T-cell (primary cell): Measurements from ENCODE around the gene GTF3A. TPM values are rescaled to one million over a fixed set of nuclear protein-coding genes. Genes with fewer than 3 reads are reported as not detected.

ENCODE experiments used
- ATAC-seq, 4 experiments: fragments of 200-7000 bp in 3 of 4; fragments of 150-1000 bp in 1 of 4; cut with Tn5 transposase; replicated peaks in 1 of 4; 1 replicate in 3 of 4; 2 replicates in 1 of 4; pipeline ENCODE4 v1.10.0; 2021; ENCODE audit warnings: moderate library complexity in 3 of 4, mild to moderate bottlenecking in 2 of 4, moderate number of reproducible peaks in 1 of 4
- CTCF ChIA-PET, 2 donors: fragments of 300-600 bp; sonication (Branson Sonifier 250); formaldehyde crosslinking; loops; one replicate each; lab custom pipeline; 2022; ENCODE audit warnings: antibody characterized with exemption in 2 of 2; lab: Charles Lee
- POLR2A ChIA-PET, 2 donors: fragments of 300-600 bp; sonication (Branson Sonifier 250); formaldehyde crosslinking; loops; one replicate each; lab custom pipeline; 2022; ENCODE audit warnings: antibody characterized with exemption in 2 of 2; lab: Charles Lee
- DNase-seq, 35 experiments: peaks; one replicate each; pipeline versions ENCODE4 v3.0.0 to v3.0.0-alpha.2; 2013 to 2023
- H3K27ac ChIP-seq: one replicate; pipeline ENCODE4 v1.5.1; 2013; ENCODE audit warnings: low read length
- H3K27me3 ChIP-seq, 2 experiments: replicated peaks in 1 of 2; 1 replicate in 1 of 2; 2 replicates in 1 of 2; pipeline versions ENCODE4 v1.6.1 to v1.7.0; 2013; ENCODE audit warnings: low read length in 1 of 2, mixed read lengths in 1 of 2; ENCODE audit not compliant: control insufficient read depth in 2 of 2, insufficient read depth in 2 of 2; ENCODE audit errors: extremely low read depth in 1 of 2
- H3K36me3 ChIP-seq, 2 donors: 1 replicate in 1 of 2; 2 replicates in 1 of 2; pipeline versions ENCODE4 v1.6.1 to v1.7.0; 2013; ENCODE audit warnings: low read length in 1 of 2; ENCODE audit not compliant: control insufficient read depth in 2 of 2, insufficient read depth in 1 of 2; ENCODE audit errors: extremely low read depth in 1 of 2
- H3K4me1 ChIP-seq, 2 experiments: 1 replicate in 1 of 2; 2 replicates in 1 of 2; pipeline versions ENCODE4 v1.6.1 to v1.7.0; 2013; ENCODE audit warnings: low read length in 2 of 2, mixed read lengths in 1 of 2; ENCODE audit not compliant: insufficient read depth in 2 of 2, control insufficient read depth in 1 of 2; ENCODE audit errors: extremely low read depth in 1 of 2
- H3K4me3 ChIP-seq, 2 donors: 1 replicate in 1 of 2; 2 replicates in 1 of 2; pipeline versions ENCODE4 v1.5.1 to v1.7.0; 2013; ENCODE audit warnings: mild to moderate bottlenecking in 2 of 2, low read length in 1 of 2, moderate library complexity in 1 of 2; ENCODE audit not compliant: control insufficient read depth in 1 of 2; ENCODE audit errors: extremely low read depth in 1 of 2
- H3K9me3 ChIP-seq: 2 replicates; pipeline ENCODE4 v1.7.0; 2013
- H3K27ac Mint-ChIP-seq, 2 donors: one replicate each; pipeline ENCODE4 v1.8.0; 2020 to 2021; ENCODE audit warnings: mild to moderate bottlenecking in 2 of 2, mixed read lengths in 2 of 2
- H3K27me3 Mint-ChIP-seq, 2 donors: one replicate each; pipeline ENCODE4 v1.8.0; 2021 to 2022; ENCODE audit warnings: mixed read lengths in 2 of 2
- H3K36me3 Mint-ChIP-seq: one replicate; pipeline ENCODE4 v1.8.0; 2021; ENCODE audit warnings: mixed read lengths
- H3K4me1 Mint-ChIP-seq, 3 donors: one replicate each; pipeline ENCODE4 v1.8.0; 2020 to 2022; ENCODE audit warnings: mixed read lengths in 3 of 3, mild to moderate bottlenecking in 1 of 3
- H3K4me3 Mint-ChIP-seq, 3 donors: one replicate each; pipeline ENCODE4 v1.8.0; 2020 to 2022; ENCODE audit warnings: mild to moderate bottlenecking in 3 of 3, mixed read lengths in 3 of 3, moderate library complexity in 3 of 3
- H3K9me3 Mint-ChIP-seq, 3 donors: one replicate each; pipeline ENCODE4 v1.8.0; 2020 to 2022; ENCODE audit warnings: mixed read lengths in 3 of 3
- WGBS: methylation state at CpG from one replicate; pipeline ENCODE4 v1.1.5; 2013; ENCODE audit warnings: missing lambda C conversion rate; ENCODE audit not compliant: insufficient coverage; 5-methylcytosine and 5-hydroxymethylcytosine counted together
- total RNA-seq, 35 experiments: library from RNA in 6 of 35; stranded (reverse) in 6 of 35; fragments of 120-200 nt in 1 of 35; gene quantifications; one replicate each; pipeline versions ENCODE4 v1.2.1 to v1.2.4 and lab custom pipeline; 2013 to 2026

Gene GTF3A
- total RNA-seq, 5 donors from 2014 or later (not counting 1 experiment from before 2014, with no cell fraction given): 144 to 266 (median 229) TPM

DNA sequence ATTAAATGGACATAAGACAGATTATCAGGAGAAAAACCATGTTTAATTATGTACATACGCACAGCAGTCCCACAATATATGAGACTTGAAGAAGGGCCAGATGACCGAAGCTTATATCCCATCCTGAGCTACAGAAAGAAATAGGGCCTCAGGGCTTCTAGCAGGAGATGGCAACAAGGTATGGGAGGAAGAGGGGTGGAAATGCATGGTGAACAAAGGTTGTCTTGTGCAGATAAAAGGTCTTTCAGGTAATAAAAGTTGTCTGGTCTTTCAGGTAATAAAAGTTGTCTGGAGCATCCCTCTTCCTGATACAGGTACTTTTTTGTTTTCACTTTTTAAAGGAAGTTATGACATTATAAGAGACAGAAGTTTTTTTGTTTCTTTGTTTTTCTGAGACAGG, 15.4 kb upstream of the GTF3A start:
- ChIA-PET CTCF (interaction anchor here (0.5 to 1.6 kb wide), 4 partner anchors 16 to 418 kb away, joined by 3 to 4 read pairs (median 4); no protein-coding TSS in a partner anchor), POLR2A (no interaction called here)
- DNase-seq: no peak
- H3K36me3 ChIP-seq: no peaks in the 10 kb centered on the region
- no peak overlapping the region for H3K27ac ChIP-seq
- no peak overlapping the region for H3K4me3 ChIP-seq
- ATAC-seq: no peak
- peaks cover 0 to 3% of the 10 kb centered on the region in 2 experiments for H3K4me1 ChIP-seq
- Mint-ChIP-seq H3K4me3 (no peak overlapping the region), H3K9me3 (no peaks in the 10 kb centered on the region), H3K27me3 (peaks cover 12 to 21% of the 10 kb centered on the region in 2 donors), H3K36me3 (no peaks in the 10 kb centered on the region), H3K4me1 (peaks cover 0 to 4% (median 4%) of the 10 kb centered on the region in 3 donors), H3K27ac (no peak overlapping the region)
- WGBS: no CpG with 5 or more reads among the region's 2 CpGs
- peaks cover 0 to 15% of the 10 kb centered on the region in 2 experiments for H3K27me3 ChIP-seq
- no peaks in the 10 kb centered on the region for H3K9me3 ChIP-seq

DNA sequence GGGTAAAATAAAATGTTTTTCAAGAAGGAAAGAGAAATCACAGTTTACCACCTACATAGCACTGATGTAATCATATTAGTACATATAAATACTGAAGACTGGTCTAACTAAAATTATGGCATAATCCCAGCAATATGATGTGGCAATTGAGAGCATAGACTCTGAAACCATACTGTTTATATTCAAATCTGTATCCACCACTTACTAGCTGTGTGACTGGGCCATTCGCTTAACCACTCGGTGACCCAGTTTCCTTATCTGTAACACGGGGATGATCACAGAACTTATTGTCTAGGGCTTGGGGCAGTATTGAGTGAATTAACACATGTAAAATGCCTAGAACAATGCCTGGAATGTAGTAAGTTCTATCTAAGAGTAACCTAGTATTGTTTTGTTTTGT, 13.1 kb upstream of the GTF3A start:
- H3K4me1 Mint-ChIP-seq: peaks cover 0 to 3% (median 3%) of the 10 kb centered on the region in 3 donors
- Histone ChIP-seq H3K27me3 (peaks cover 0 to 15% of the 10 kb centered on the region in 2 experiments), H3K9me3 (no peaks in the 10 kb centered on the region), H3K36me3 (no peaks in the 10 kb centered on the region), H3K4me1 (peaks cover 0 to 3% of the 10 kb centered on the region in 2 experiments), H3K27ac (no peak overlapping the region), H3K4me3 (no peak overlapping the region)
- no CpG with 5 or more reads among the region's 3 CpGs for WGBS
- POLR2A ChIA-PET: no interaction called here
- CTCF ChIA-PET: interaction anchor here in 1 of 2 donors (1.2 kb wide), 1 partner anchor 15 kb away, joined by 4 read pairs; no protein-coding TSS in a partner anchor
- H3K27ac Mint-ChIP-seq: no peak overlapping the region
- no peak for DNase-seq
- H3K4me3 Mint-ChIP-seq: no peak overlapping the region
- no peak for ATAC-seq
- H3K27me3 Mint-ChIP-seq: peaks cover 12 to 25% of the 10 kb centered on the region in 2 donors
- H3K36me3 Mint-ChIP-seq: no peaks in the 10 kb centered on the region
- H3K9me3 Mint-ChIP-seq: no peaks in the 10 kb centered on the region

DNA sequence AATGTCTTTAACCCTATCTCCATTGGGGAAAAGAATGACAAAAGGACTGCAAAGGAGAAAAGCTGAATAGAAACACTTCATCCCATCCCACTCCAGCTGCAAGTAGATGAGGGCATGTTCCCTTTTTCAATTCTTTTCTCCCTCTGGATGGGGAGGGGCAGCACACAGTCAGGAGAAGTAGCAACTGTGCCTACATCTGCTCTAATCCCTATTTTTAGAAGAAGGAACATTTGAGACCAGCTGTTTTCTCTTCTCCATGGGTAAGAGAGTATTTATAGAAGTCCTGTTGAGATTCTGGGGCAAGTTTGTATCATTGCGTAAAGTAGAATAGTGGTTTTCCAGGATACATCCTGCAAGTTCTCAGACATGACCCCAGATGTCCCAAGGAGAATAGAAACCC, 9.3 kb upstream of the GTF3A start:
- Histone ChIP-seq H3K9me3 (no peaks in the 10 kb centered on the region), H3K27me3 (peaks cover 0 to 3% of the 10 kb centered on the region in 2 experiments), H3K36me3 (no peaks in the 10 kb centered on the region), H3K27ac (no peak overlapping the region), H3K4me1 (no peaks in the 10 kb centered on the region), H3K4me3 (no peak overlapping the region)
- no peak overlapping the region for H3K4me3 Mint-ChIP-seq
- H3K36me3 Mint-ChIP-seq: no peaks in the 10 kb centered on the region
- ChIA-PET POLR2A (no interaction called here), CTCF (interaction anchor here in 1 of 2 donors (0.9 kb wide), 1 partner anchor 12 kb away, joined by 3 read pairs; no protein-coding TSS in a partner anchor)
- peaks cover 5 to 9% of the 10 kb centered on the region in 2 donors for H3K27me3 Mint-ChIP-seq
- no peak overlapping the region for H3K27ac Mint-ChIP-seq
- no peak for ATAC-seq
- no CpG with 5 or more reads among the region's 1 CpG for WGBS
- no peaks in the 10 kb centered on the region for H3K4me1 Mint-ChIP-seq
- H3K9me3 Mint-ChIP-seq: no peaks in the 10 kb centered on the region
- DNase-seq: no peak

DNA sequence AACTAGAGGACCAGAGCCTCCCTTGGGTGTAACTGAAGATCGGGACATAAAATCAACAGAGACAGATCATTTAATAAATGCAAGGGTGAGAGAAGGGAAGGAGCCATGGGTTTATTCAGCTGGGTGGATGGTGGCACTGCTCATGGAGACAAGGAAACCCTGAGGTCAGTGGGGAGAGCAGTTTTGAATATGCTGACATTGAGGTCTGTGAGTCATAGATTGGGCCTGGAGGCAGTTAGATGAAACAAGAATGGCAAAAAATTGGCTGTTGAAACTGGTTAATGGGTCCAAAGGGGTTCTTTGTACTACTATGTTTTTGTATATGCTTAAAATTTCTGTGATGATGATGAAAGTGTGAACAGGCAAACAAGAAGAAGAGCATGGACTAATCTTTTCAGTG, 5.1 kb upstream of the GTF3A start:
- H3K9me3 Mint-ChIP-seq: no peaks in the 10 kb centered on the region
- ChIA-PET CTCF (no interaction called here), POLR2A (no interaction called here)
- peaks cover 5 to 6% of the 10 kb centered on the region in 2 experiments for H3K4me1 ChIP-seq
- WGBS: no CpG with 5 or more reads among the region's 1 CpG
- H3K27ac Mint-ChIP-seq: no peak overlapping the region
- DNase-seq (no peak), ATAC-seq (no peak)
- no peaks in the 10 kb centered on the region for H3K36me3 ChIP-seq
- H3K9me3 ChIP-seq: no peaks in the 10 kb centered on the region
- H3K4me3 ChIP-seq: no peak overlapping the region
- no peaks in the 10 kb centered on the region for H3K27me3 ChIP-seq
- no peak overlapping the region for H3K4me3 Mint-ChIP-seq
- no peak overlapping the region for H3K27ac ChIP-seq
- H3K36me3 Mint-ChIP-seq: no peaks in the 10 kb centered on the region
- H3K27me3 Mint-ChIP-seq: peaks cover 0 to 2% of the 10 kb centered on the region in 2 donors
- H3K4me1 Mint-ChIP-seq: peaks cover 5 to 9% (median 8%) of the 10 kb centered on the region in 3 donors

DNA sequence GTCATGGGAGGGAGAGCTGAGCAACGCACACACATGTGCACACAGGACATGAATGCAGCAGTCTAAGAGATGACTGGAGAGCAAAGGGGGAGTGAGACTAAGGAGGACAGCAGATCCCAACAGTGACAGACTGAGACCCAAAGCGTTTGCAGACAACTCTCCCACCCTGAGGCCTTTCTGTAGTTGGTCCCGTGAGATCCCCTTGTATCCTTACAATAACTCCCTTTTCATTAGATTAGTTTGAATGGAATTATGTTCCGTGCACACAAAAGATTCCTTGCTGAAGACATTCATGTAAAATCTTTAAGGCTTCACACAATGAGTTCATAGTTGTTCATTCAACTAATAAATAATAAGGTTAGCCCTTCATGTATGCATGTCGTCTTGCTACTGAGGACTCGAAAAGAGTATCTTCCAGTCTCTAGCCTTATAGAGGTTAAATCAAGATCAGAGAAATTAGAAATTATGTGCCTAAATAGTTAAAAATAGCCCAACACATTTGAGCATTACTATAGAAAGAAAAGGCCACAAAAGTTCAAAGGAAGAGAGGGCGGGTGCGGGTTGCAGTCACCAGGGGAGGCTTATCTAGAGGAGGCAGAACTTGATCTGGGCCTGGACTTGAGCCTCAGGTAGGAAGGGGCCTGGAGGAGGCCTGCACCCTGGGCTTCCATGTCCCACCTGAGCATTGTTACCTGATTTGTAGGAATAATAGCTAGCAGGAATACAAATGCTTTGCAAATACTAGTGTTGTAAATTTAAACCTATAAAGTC, 3.1 kb upstream of the GTF3A start:
- no peak for DNase-seq
- Mint-ChIP-seq H3K36me3 (peaks cover 3% of the 10 kb centered on the region), H3K27me3 (no peaks in the 10 kb centered on the region), H3K4me1 (peaks cover 14 to 19% (median 15%) of the 10 kb centered on the region in 3 donors), H3K9me3 (no peaks in the 10 kb centered on the region), H3K4me3 (no peak overlapping the region), H3K27ac (no peak overlapping the region)
- Histone ChIP-seq H3K27me3 (no peaks in the 10 kb centered on the region), H3K4me1 (peaks cover 17 to 21% of the 10 kb centered on the region in 2 experiments), H3K27ac (no peak overlapping the region), H3K9me3 (no peaks in the 10 kb centered on the region), H3K4me3 (no peak overlapping the region), H3K36me3 (no peaks in the 10 kb centered on the region)
- ATAC-seq: no peak
- POLR2A ChIA-PET: no interaction called here
- CTCF ChIA-PET: no interaction called here
- WGBS: 100% methylated on average over 3 of the region's 8 CpGs

DNA sequence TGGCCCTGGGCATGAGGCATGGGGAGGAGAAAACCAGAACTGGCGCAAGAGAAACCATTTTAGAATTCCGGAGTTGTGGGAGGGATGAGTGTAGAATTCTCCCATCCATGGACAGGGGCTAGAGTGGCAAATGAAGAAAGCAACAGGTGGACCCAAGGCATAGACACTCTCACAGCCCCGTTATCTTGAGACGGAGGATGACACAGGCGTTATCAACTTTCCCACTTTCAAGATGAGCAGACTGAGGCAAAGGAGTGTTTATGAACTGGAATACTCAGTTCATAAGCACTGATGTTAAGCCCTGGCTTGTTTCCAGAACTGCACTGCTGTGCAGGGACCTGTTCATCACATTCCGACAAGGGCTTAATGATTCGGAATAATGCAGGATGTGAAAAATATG, 1.1 kb upstream of the GTF3A start:
- peaks cover 30 to 41% of the 10 kb centered on the region in 2 experiments for H3K4me1 ChIP-seq
- no peaks in the 10 kb centered on the region for H3K27me3 ChIP-seq
- H3K4me3 Mint-ChIP-seq: peak overlapping the region; percentile 81 to 86 (median 84)
- peak overlapping the region; percentile 90 to 93 for H3K27ac Mint-ChIP-seq
- peaks cover 4 to 7% of the 10 kb centered on the region in 2 donors for H3K36me3 ChIP-seq
- ChIA-PET POLR2A (no interaction called here), CTCF (interaction anchor here in 1 of 2 donors (0.7 kb wide), 1 partner anchor 196 kb away, joined by 3 read pairs; no protein-coding TSS in a partner anchor)
- WGBS: 80% methylated on average over 2 of the region's 7 CpGs
- peaks cover 33 to 39% (median 35%) of the 10 kb centered on the region in 3 donors for H3K4me1 Mint-ChIP-seq
- peaks cover 20% of the 10 kb centered on the region for H3K36me3 Mint-ChIP-seq
- no peak overlapping the region for H3K27ac ChIP-seq
- H3K9me3 Mint-ChIP-seq: no peaks in the 10 kb centered on the region
- H3K9me3 ChIP-seq: no peaks in the 10 kb centered on the region
- no peaks in the 10 kb centered on the region for H3K27me3 Mint-ChIP-seq
- H3K4me3 ChIP-seq: no peak overlapping the region
- DNase-seq: no peak
- ATAC-seq: no peak
